NCI-H1105 treated with DMSO at 0.1 percent for 48 hours (cell line): ENCODE data around the gene VANGL1.

Source experiments
- DNase-seq: peaks from one replicate; lab custom pipeline; 2025; lab: John Stamatoyannopoulos, UW

Gene VANGL1

DNA sequence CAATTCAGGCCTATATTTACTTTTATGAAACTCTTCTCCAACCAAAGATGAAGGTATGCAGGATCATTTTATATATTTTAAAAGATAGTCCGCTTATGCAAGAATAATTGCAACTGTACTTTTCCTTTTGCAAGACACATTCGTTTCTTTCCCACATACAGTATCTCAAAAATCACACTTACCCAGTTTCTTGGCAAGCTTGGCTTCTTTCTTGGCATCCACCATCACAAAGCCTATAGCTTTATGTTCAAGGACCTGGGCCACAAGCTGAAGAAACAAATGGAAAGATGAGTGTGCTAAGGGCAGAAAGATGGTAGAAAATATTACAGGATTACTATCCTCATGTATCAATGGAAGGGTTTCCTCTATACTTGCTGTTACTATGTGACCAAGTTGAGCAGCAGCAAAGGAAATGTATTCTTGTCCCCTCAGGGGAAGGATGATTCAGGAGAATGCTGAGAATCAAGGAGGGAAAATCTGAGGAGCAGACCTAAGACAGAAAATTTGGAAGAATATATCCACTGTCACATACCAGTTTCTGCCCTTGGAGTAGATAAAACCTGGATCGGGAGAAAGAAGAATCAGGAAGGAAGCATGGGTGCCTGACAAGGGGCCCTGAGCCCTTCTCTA lies 103.0 kb downstream of the VANGL1 start:
- no peak for DNase-seq

DNA sequence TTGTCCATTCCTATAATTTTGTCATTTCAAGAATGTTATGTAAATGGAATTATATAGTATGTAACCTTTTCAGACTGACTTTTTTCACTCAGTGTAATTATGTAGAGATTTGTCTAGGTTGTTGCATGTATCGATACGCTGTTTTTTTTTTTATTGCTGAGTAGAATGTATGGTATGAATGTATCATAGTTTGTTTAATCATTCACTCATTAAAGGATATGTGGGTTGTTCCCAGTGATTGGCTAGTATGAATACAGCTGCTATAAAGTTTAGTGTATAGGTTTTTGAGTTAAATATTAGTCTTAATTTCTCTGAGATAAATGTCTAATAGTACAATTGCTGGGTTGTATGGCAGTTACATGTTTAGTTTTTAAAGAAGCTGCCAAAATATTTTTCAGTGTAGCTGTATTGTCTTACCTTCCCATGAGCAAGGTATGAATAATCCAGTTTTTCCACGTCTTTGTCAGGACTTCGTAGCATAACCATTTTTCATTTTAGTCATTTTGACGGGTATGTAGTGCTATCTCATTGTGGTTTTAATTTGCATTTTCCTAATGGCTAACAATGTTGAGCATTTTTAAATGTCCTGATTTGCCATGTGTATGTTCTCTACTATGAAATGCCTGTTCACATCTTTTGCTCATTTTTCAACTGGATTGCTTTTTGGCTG lies 104.4 kb downstream of the VANGL1 start:
- no peak for DNase-seq
